Ecto neural progenitor cell (in vitro differentiated cells): ENCODE measurements around the gene UBL7.

Source experiments
- DNase-seq: peaks from one replicate; pipeline ENCODE4 v3.0.0-alpha.2; 2018; ENCODE audit warnings: low spot score

UBL7 gene

DNA sequence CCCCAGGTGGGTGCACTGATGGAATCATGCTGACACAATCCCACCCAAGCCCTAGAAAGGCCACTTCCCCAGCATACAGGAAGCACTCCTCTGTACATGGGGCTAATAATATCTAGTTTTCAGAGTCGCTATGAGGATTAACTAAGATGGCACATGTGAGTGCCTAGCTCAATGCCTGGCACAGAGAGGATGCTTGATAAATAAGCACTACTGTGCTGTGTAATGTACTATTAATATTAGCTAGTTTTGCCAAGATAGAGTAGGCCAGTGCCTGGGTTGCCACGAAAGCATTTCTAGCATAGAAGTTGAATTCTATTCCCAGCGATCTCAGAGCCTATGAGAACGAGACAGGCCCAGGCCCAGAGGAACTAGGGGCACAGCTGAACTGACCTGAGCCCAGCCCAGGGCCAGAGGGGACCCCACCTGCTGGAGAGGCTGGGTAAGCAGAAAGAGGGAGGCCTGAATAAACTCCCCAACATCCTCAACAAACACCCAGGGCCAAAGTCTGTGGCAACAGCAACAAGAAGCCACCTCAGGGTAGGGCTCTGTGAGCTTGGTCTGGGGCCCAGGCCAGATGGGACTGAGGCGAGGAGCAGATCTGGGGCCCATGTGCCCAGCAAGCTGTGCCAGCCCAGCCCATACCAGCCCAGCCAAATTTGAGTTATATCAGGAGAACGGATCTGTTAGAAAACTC, 19.6 kb downstream of the UBL7 start:
- DNase-seq, result no peak

DNA sequence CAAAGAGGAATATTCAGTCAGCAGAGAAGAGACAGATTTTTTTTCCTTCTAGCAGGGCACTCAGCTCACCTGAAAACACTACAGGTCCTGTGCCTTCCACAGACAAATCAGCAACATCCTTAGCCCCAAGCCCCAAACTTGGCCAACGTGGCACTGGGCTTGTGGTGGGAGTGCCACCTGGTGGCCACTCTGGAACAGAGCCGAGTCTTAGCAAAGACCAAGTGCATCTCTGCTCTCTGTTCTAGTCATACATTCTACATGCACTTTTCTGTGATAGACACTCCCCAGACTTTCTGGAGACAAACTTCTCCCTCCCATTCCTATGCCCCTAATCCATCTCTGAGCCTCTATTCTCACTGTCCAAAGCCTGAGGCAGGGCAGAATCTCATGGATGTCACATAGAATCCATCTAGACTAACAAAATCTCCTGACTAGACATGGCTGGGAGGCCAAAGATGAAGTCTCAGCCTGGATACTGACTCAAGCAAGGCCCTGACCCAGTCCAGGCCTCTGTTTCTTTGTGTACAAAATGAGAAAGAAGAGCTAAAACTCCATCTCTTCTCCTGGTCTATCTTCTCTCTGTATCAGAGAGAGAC, 22.1 kb downstream of the UBL7 start:
- peak; percentile 82 for DNase-seq

DNA sequence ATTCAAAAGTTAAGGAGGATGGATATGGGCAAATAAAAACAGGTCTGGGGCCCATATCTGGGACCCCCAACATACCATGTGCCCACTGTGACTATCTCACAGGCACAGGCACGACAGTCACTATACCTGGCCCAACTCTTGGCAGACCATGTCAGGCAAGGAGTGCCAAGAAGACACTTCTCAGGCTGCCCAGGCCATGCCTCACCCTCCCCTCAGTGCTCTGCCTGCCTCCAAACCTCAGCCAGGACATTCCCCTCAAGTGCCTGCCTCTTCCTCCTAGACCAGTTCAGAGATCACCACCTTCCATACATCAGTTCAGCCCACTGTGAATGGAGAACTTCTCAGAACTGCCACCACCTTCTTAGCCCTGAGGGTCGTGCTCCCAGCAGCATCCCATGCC, 22.8 kb downstream of the UBL7 start:
- no peak for DNase-seq

- DNase-seq, result no peak
These were observed 26.5 kb downstream of the UBL7 start for GRCh38 chr15:74434263-74435136.

GRCh38 chr15:74433592-74434262, 27.2 kb downstream of the UBL7 start, which contains the start of gene SEMA7A:
Gene SEMA7A (minus strand): TSS chr15:74433958. CDS start chr15:74433918, 40 bp downstream.
- DNase-seq, result peak; percentile 94

DNA sequence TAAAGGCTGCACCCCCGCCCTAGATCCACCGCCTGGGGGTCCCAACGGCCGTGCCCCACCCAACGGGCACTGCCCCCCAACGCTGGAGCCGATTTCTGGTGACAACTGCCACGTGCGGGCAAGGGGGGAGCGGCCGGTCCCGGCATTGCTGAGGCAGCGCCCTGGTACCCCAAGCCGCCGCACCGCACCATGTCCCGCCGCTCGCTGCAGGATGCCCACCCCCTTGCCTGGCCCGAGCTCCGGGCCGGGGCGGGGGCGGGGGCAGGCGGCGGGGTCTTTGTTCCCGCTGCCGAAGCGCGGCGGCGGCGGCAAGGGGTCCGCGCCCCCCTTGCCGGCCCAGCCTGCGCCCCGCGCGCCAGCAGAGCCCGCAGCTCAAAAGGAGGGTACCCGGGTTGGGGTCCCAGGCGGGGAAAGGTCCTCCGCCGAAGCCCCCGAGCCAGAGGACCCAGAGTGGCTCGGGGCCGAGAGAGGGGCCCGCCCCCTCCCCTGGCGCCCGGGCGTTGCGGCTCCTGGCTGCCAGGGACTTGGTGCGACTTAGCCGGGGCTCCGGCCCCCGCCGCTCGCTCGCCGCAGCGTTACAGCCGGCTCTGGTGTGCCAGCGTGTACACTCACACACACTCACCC, 27.9 kb downstream of the UBL7 start:
- DNase-seq, result no peak

GRCh38 chr15:74432271-74432967, 28.5 kb downstream of the UBL7 start:
- DNase-seq, result no peak

GRCh38 chr15:74431645-74432044, 29.3 kb downstream of the UBL7 start:
- no peak for DNase-seq

- DNase-seq, result no peak
These were observed 29.8 kb downstream of the UBL7 start for GRCh38 chr15:74431116-74431515.

DNA sequence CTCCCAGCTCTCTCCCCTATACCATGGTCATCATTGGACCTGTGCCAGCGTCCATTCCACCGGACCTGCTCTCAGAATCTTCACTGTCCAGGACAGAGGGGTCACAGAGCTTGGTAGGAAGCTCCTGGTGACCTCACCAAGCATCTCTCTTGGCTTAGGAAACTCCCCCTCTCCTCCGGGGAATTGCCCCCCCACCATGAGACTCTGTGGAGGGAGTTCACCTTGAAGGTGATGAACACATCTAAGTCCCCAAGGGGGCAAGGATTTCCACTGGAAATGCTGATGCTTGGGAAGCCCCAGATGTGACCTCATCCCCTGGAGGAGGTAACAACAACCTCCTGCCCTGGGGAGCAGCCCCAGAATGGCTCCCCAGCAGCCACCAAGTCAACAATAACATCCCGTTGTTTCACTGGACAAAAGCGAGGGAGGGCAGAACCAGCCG, 30.4 kb downstream of the UBL7 start:
- DNase-seq, result no peak

DNA sequence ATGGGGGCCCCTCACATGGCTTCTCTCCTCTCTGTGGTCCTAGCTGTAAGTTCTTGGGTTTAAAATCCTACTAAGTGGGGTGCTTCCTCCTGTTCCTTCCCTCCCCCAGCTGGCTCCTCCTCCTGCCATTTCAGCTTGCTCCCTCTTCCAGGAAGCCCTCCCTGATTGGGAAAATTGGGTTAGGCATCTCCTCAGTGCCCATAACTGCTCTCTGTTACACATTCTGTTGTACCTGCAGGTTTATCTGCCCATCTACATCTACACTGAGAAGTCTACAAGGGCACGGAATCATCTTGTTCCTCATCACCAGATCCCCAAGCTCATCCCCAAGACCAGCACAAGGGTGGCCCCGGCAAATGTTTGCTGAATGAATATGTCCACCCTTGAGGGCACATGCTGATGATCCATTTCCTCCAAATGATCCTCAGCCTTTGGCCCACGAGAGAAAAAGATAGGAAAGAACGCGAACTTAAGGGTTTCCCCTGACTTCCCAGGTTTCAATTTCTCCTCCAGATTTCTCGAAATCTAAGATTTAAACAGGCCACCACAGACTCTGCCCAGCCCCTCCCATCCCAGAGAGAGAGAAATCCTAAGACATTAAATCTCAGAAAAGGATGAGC, 31.1 kb downstream of the UBL7 start:
- no peak for DNase-seq

DNA sequence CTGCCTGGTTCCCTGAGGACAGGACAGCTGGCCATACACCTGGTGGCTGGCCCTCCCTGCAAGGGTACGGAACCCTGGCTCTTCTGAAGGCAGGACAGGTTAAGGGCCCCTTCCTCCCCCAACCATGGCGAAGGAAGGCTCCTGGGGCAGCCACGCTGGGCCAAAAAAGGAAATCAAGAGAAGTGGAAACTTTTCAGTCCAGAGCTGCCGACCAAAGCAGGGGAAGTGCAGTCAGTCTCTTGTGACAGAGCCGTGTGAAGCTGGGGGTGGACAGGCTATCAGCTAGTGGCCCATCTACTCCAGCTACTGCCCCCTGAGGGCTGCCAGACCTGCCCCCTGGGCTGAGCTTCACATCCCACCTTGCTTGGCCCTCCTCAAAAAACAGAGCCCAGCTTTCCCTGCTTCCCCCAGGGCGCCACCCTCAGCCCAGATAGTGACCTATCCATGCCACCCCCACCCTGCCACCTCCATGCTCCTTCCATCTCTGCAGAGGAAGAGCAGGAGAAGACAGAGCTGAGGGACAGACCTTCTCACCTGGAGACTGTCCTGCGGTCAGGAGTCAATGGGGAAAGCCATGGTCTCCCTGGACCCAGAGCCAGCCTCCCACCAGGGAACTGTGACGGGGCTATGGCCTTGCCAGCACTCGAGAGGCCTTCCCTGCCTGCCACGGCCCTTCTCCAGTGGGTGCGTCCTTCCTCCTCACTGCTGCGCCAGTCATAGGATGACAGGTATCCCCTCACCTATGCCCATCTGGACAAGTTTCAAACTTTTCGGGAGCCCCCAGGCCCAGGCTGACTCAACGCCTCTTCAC, 31.8 kb downstream of the UBL7 start:
- no peak for DNase-seq

DNA sequence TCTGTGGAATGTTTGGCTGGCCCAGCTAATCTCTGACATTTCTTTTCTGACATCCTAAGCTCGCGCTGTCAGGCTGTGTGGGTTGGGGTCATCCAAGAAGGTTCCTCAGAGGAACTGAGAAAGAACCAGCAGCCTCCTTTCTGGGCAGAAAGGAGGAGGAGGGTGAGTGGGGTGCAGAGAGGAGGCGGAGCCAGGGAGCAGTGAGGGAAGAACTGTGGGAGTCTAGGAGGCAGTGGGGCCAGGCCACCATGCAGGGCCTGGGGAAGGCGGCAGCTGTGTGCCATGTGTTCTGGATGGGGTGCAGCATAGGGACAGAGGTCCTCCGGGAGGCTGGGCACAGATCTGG, 32.5 kb downstream of the UBL7 start:
- no peak for DNase-seq

DNA sequence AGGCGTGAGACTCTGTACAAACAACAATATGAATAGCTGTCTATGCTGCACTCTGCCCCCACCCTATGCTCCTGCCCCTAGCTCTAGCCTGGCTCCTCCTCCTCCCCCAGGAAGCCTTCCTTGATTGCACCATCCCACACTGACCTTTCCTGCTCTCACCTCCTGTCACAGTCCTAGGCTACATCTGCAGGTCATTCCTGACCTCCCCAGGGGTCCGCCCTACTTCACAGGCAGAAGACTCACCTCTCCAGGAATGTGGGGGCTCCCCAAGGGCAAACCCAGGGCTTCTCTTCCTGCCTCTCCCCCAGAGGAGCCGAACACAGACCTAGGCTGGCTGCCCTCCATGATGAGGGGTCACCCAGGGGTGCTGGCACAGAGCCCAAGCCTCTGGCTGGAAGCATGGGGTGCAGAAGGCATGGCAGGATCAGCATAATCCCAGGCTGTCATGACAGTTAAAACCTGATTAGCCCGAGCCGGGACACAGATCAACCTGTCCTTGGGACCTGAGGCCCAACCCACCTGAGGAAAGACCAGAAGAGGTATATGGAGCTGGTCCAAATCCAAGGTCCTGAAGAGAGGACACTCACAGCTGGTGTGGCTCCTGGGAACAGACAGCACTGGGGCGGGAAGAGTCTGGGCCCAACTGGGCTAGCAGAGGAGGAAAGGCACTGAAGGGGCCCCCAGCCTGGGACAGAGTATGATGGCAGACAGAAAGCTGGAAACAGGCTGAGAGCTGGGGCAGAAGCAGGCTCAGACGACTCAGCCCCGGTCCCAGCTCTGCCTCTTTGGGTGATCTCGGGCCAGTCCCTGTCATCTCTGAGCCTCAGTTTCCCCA, 33.1 kb downstream of the UBL7 start:
- no peak for DNase-seq

GRCh38 chr15:74426404-74427281, 34.3 kb downstream of the UBL7 start:
- DNase-seq, result no peak

GRCh38 chr15:74425630-74426029, 35.3 kb downstream of the UBL7 start:
- no peak for DNase-seq

DNA sequence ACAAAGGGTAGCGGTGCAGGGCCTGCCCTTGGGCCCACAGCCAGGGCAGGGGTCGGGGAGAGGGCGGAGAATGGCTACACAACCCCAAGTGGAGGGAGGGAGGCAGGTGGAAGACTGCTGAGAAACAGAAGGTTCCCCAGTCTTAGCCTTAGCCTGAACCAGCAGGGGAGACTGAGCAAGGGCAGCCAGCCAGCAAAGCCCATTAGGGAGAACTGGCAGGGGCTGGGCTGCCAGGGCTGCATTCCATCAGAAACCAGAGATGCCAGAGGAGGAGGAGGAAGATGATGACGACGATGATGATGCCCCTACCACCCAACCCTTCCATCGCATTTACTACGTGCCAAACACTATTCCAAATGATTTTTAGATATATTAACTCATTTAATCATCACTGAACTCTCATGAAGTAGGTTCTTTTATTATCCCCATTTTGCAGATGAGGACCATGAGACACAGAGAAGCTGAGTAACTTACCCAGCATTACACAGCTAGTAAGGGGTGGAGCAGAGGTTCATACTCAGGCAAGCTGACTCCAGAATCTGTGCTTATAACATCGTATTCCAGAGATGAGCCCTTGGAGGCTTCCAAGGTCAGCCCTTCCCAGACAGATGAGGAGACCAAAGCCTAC, 35.9 kb downstream of the UBL7 start:
- no peak for DNase-seq
